SK-N-SH (cell line): ENCODE data around the gene ZNF746. TPM values are rescaled to one million over a fixed set of nuclear protein-coding genes. Genes with fewer than 3 reads are reported as not detected.

ENCODE experiments used
- CTCF ChIA-PET: fragments of 300-600, 350-600 bp; formaldehyde crosslinking; extraction: SDS; loops from one replicate; lab custom pipeline; 2021; lab: Yijun Ruan, JAX
- POLR2A ChIA-PET: fragments of 350-600 bp; sonication (Branson Sonifier 250); formaldehyde crosslinking; extraction: SDS; loops from one replicate; lab custom pipeline; 2020; ENCODE audit warnings: antibody characterized with exemption, inconsistent platforms; lab: Yijun Ruan, JAX
- DNase-seq: peaks from one replicate; pipeline ENCODE4 v3.0.0; 2012
- H2AFZ ChIP-seq: fragments of 200-600 bp; sonication (generic); 2 replicates; pipeline ENCODE4 v1.8.1; 2016; ENCODE audit warnings: antibody characterized with exemption, mild to moderate bottlenecking, low read depth
- H3F3A ChIP-seq: fragments of 200-600 bp; sonication (generic); replicated peaks from 2 replicates; pipeline ENCODE3; 2016; ENCODE audit warnings: antibody characterized with exemption, mild to moderate bottlenecking; ENCODE audit not compliant: insufficient read depth
- H3K27ac ChIP-seq, 2 experiments: fragments of 200-500 bp in 1 of 2; fragments of 200-600 bp in 1 of 2; sonication (Bioruptor generic) in 1 of 2; sonication (generic), shearing (Covaris generic) in 1 of 2; 2 replicates each; pipeline versions ENCODE4 v1.5.1 to v1.6.1; 2014 to 2016; ENCODE audit warnings: low read depth in 2 of 2, inconsistent platforms in 1 of 2, low read length in 1 of 2, mild to moderate bottlenecking in 1 of 2, mixed read lengths in 1 of 2
- H3K27me3 ChIP-seq: fragments of 200-600 bp; sonication (generic), shearing (Covaris generic); 2 replicates; pipeline ENCODE4 v1.6.1; 2016; ENCODE audit warnings: mixed run types; ENCODE audit not compliant: insufficient read depth
- H3K36me3 ChIP-seq, 2 experiments: fragments of 200-500 bp in 1 of 2; fragments of 200-600 bp in 1 of 2; sonication (Bioruptor generic) in 1 of 2; sonication (generic) in 1 of 2; replicated peaks in 1 of 2; 2 replicates each; pipeline versions ENCODE3 to v1.5.1; 2014 to 2016; ENCODE audit warnings: low read length in 1 of 2, mild to moderate bottlenecking in 1 of 2; ENCODE audit not compliant: insufficient read depth in 2 of 2, control insufficient read depth in 1 of 2
- H3K4me1 ChIP-seq, 2 experiments: fragments of 200-500 bp in 1 of 2; fragments of 200-600 bp in 1 of 2; sonication (Bioruptor generic) in 1 of 2; sonication (generic), shearing (Covaris generic) in 1 of 2; 2 replicates each; pipeline versions ENCODE4 v1.5.1 to v1.6.1; 2014 to 2016; ENCODE audit warnings: low read depth in 1 of 2, low read length in 1 of 2, mixed run types in 1 of 2; ENCODE audit not compliant: insufficient read depth in 2 of 2, control insufficient read depth in 1 of 2
- H3K4me2 ChIP-seq: fragments of 200-600 bp; sonication (generic), shearing (Covaris generic); 2 replicates; pipeline ENCODE4 v1.6.1; 2017; ENCODE audit warnings: mixed run types
- H3K4me3 ChIP-seq, 2 experiments: fragments of 200-500 bp in 1 of 2; fragments of 200-600 bp in 1 of 2; sonication (Bioruptor generic) in 1 of 2; sonication (generic), shearing (Covaris generic) in 1 of 2; 2 replicates each; pipeline versions ENCODE4 v1.5.1 to v1.8.1; 2014 to 2016; ENCODE audit warnings: low read depth in 2 of 2, inconsistent platforms in 1 of 2, low read length in 1 of 2, mild to moderate bottlenecking in 1 of 2, mixed read lengths in 1 of 2, moderate library complexity in 1 of 2
- H3K79me2 ChIP-seq: fragments of 200-600 bp; sonication (generic); 2 replicates; pipeline ENCODE4 v1.8.1; 2017; ENCODE audit warnings: mild to moderate bottlenecking; ENCODE audit not compliant: insufficient read depth
- H3K9ac ChIP-seq: fragments of 200-600 bp; sonication (generic); 2 replicates; pipeline ENCODE4 v1.6.1; 2017; ENCODE audit warnings: mixed run types
- H3K9me2 ChIP-seq: fragments of 200-600 bp; sonication (generic); 2 replicates; pipeline ENCODE4 v1.6.1; 2017; ENCODE audit warnings: mixed run types
- H3K9me3 ChIP-seq: fragments of 200-600 bp; sonication (generic); 2 replicates; pipeline ENCODE4 v1.6.1; 2017; ENCODE audit warnings: mixed run types, mild to moderate bottlenecking, moderate library complexity
- H4K20me1 ChIP-seq: fragments of 200-600 bp; sonication (generic); 2 replicates; pipeline ENCODE4 v1.6.1; 2017; ENCODE audit warnings: mild to moderate bottlenecking, mixed run types; ENCODE audit not compliant: insufficient read depth
- EP300 ChIP-seq, 2 experiments: IDR thresholded peaks; 2 replicates each; pipeline versions ENCODE4 v1.4.0 to v1.6.1; 2012; ENCODE audit warnings: borderline replicate concordance in 1 of 2, low read depth in 1 of 2, low read length in 1 of 2
- GATA2 ChIP-seq: sonication (generic); formaldehyde crosslinking; IDR thresholded peaks from 2 replicates; pipeline ENCODE4 v1.5.0; 2020; ENCODE audit warnings: mild to moderate bottlenecking, missing genetic modification reagents
- NRF1 ChIP-seq: IDR thresholded peaks from 2 replicates; pipeline ENCODE4 v1.6.1; 2012; ENCODE audit warnings: low read depth, mild to moderate bottlenecking, low read length
- RFX5 ChIP-seq: IDR thresholded peaks from 2 replicates; pipeline ENCODE4 v1.6.1; 2012; ENCODE audit warnings: mild to moderate bottlenecking, improper control_type of control experiment, low read length
- RXRA ChIP-seq: IDR thresholded peaks from 2 replicates; pipeline ENCODE4 v1.4.0; 2012; ENCODE audit warnings: low read depth, mild to moderate bottlenecking, borderline replicate concordance
- WGBS: methylation state at CpG from one replicate; pipeline ENCODE4 v1.1.6; 2017; ENCODE audit warnings: low lambda C conversion rate; 5-methylcytosine and 5-hydroxymethylcytosine counted together
- polyA plus RNA-seq, 3 experiments: library from polyadenylated mRNA; depleted of rRNA; stranded (reverse); fragments of >200 nt; gene quantifications; 2 replicates each; pipeline ENCODE4 v1.2.3, GENCODE V29; 2012
- TF ChIP-seq, protein P1 (sequence below): fragments of 200-600 bp; sonication (generic); IDR thresholded peaks from 2 replicates; pipeline ENCODE4 v1.6.1; 2017; ENCODE audit warnings: antibody characterized with exemption, mild to moderate bottlenecking, moderate library complexity
- TF ChIP-seq, protein P2 (sequence below): IDR thresholded peaks from 2 replicates; pipeline ENCODE4 v1.4.0; 2012; ENCODE audit warnings: low read depth, borderline replicate concordance
- TF ChIP-seq, protein P3 (sequence below): IDR thresholded peaks from 2 replicates; pipeline ENCODE4 v1.6.1; 2012; ENCODE audit warnings: mild to moderate bottlenecking, low read depth, low read length, moderate library complexity
- TF ChIP-seq, protein P4 (sequence below): IDR thresholded peaks from 2 replicates; pipeline ENCODE4 v1.4.0; 2012; ENCODE audit warnings: low read depth

ZNF746 gene
- polyA plus RNA-seq, 1 of the 3 experiments (the other 2 are of a cell fraction) = 11.1 TPM

DNA sequence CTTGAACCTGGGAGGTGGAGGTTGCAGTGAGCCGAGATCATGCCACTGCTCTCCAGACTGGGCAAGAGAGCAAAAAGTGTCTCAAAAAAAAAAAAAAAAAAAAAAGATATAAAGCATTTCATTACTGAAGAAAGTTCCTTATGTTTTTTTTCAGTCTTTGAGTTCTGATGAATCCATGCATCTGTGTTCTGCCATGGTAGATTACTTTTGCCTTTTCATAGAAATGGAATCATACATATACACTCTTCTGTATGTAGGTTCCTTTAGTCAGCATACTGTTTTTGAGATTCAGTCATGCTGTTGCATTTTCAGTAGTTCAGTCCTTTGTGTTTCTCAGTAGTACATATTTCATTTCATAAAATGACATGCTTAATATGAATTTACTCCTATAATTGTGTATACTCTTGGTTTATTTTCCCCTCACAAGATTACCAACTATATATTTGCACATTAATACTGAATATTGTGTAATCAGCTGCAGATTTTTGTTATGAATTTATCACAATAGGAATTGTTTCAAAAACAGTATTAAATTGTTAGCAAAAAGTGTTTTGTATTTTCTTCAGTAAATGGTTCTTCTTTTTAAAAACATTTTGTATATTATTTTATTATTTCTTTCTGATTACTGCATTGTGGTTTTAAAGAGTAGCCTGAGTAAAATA, 34.0 kb downstream of the ZNF746 start:
- Histone ChIP-seq H3K9ac (no peak overlapping the region), H2AFZ (no peak overlapping the region), H3F3A (no peaks in the 10 kb centered on the region), H3K9me3 (0 out of 2 replicates have a peak, but pooled peaks cover 5% of the 10 kb centered on the region), H3K79me2 (peaks cover 22% of the 10 kb centered on the region), H3K4me3 (no peak overlapping the region), H3K27ac (no peak overlapping the region), H3K4me1 (peaks cover 0 to 10% of the 10 kb centered on the region in 2 experiments; a peak in 1 of 4 replicates), H4K20me1 (0 out of 2 replicates have a peak, but pooled peaks cover 2% of the 10 kb centered on the region), H3K9me2 (no peaks in the 10 kb centered on the region), H3K27me3 (no peaks in the 10 kb centered on the region), H3K36me3 (no peaks in the 10 kb centered on the region), H3K4me2 (no peak overlapping the region)
- ChIA-PET POLR2A (no interaction called here), CTCF (no interaction called here)
- 87% methylated on average over 1 of the region's 1 CpG for WGBS
- no peak for DNase-seq
- TF ChIP-seq, protein P1, sequence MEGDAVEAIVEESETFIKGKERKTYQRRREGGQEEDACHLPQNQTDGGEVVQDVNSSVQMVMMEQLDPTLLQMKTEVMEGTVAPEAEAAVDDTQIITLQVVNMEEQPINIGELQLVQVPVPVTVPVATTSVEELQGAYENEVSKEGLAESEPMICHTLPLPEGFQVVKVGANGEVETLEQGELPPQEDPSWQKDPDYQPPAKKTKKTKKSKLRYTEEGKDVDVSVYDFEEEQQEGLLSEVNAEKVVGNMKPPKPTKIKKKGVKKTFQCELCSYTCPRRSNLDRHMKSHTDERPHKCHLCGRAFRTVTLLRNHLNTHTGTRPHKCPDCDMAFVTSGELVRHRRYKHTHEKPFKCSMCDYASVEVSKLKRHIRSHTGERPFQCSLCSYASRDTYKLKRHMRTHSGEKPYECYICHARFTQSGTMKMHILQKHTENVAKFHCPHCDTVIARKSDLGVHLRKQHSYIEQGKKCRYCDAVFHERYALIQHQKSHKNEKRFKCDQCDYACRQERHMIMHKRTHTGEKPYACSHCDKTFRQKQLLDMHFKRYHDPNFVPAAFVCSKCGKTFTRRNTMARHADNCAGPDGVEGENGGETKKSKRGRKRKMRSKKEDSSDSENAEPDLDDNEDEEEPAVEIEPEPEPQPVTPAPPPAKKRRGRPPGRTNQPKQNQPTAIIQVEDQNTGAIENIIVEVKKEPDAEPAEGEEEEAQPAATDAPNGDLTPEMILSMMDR = no peak
- TF ChIP-seq, protein P2, sequence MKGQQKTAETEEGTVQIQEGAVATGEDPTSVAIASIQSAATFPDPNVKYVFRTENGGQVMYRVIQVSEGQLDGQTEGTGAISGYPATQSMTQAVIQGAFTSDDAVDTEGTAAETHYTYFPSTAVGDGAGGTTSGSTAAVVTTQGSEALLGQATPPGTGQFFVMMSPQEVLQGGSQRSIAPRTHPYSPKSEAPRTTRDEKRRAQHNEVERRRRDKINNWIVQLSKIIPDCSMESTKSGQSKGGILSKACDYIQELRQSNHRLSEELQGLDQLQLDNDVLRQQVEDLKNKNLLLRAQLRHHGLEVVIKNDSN = no peak
- TF ChIP-seq EP300 (IDR thresholded peaks at IDR 0.05; ENCODE audit: borderline replicate concordance in 1 of 2, low read depth in 1 of 2, low read length in 1 of 2) = no peak
- no peak for TF ChIP-seq NRF1
- TF ChIP-seq, protein P3, sequence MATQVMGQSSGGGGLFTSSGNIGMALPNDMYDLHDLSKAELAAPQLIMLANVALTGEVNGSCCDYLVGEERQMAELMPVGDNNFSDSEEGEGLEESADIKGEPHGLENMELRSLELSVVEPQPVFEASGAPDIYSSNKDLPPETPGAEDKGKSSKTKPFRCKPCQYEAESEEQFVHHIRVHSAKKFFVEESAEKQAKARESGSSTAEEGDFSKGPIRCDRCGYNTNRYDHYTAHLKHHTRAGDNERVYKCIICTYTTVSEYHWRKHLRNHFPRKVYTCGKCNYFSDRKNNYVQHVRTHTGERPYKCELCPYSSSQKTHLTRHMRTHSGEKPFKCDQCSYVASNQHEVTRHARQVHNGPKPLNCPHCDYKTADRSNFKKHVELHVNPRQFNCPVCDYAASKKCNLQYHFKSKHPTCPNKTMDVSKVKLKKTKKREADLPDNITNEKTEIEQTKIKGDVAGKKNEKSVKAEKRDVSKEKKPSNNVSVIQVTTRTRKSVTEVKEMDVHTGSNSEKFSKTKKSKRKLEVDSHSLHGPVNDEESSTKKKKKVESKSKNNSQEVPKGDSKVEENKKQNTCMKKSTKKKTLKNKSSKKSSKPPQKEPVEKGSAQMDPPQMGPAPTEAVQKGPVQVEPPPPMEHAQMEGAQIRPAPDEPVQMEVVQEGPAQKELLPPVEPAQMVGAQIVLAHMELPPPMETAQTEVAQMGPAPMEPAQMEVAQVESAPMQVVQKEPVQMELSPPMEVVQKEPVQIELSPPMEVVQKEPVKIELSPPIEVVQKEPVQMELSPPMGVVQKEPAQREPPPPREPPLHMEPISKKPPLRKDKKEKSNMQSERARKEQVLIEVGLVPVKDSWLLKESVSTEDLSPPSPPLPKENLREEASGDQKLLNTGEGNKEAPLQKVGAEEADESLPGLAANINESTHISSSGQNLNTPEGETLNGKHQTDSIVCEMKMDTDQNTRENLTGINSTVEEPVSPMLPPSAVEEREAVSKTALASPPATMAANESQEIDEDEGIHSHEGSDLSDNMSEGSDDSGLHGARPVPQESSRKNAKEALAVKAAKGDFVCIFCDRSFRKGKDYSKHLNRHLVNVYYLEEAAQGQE = no peak
- TF ChIP-seq RFX5 = no peak
- no peak for TF ChIP-seq GATA2 (CRISPR knock-in tag)
- no peak for TF ChIP-seq RXRA
- TF ChIP-seq, protein P4, sequence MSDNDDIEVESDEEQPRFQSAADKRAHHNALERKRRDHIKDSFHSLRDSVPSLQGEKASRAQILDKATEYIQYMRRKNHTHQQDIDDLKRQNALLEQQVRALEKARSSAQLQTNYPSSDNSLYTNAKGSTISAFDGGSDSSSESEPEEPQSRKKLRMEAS = no peak
